ENCODE data around the gene PPP1CA.

The PPP1CA gene

GRCh38 chr11:67367761-67368227 lies 33.9 kb downstream of the PPP1CA start:
- POLR2A ChIA-PET, result interaction anchor here (0.6 kb wide), 2 partner anchors 21 to 34 kb away, joined by 4 read pairs; no protein-coding TSS in a partner anchor
- no peak for TF ChIP-seq CTCF (IDR thresholded peaks at IDR 0.05; ENCODE audit: control extremely low read depth, extremely low read depth, low read depth, missing control alignments)
- DNase-seq (ENCODE audit: extremely low spot score), result no peak
- CTCF ChIA-PET, result interaction anchor here (0.8 to 42.5 kb wide), 3 partner anchors 1 to 22 kb away, joined by 3 to 1573 read pairs (median 1573); partner anchors contain the start of genes CLCF1, POLD4, PPP1CA and RAD9A

GRCh38 chr11:67366961-67367760 lies 34.5 kb downstream of the PPP1CA start:
- POLR2A ChIA-PET, result interaction anchor here (0.6 kb wide), 1 partner anchor 35 kb away, joined by 4 read pairs; no protein-coding TSS in a partner anchor
- no peak for TF ChIP-seq CTCF (IDR thresholded peaks at IDR 0.05; ENCODE audit: control extremely low read depth, extremely low read depth, low read depth, missing control alignments)
- CTCF ChIA-PET, result interaction anchor here (0.8 to 42.5 kb wide), 3 partner anchors 0 to 21 kb away, joined by 3 to 1573 read pairs (median 1573); partner anchors contain the start of genes CLCF1, POLD4, PPP1CA and RAD9A
- no peak for DNase-seq (ENCODE audit: extremely low spot score)

- ChIA-PET CTCF (interaction anchor here (37.4 to 42.5 kb wide), 2 partner anchors 0 to 18 kb away, joined by 1573 read pairs; partner anchors contain the start of genes CLCF1, POLD4, PPP1CA and RAD9A), POLR2A (no interaction called here)
- DNase-seq (ENCODE audit: extremely low spot score), result no peak
- TF ChIP-seq CTCF (IDR thresholded peaks at IDR 0.05; ENCODE audit: control extremely low read depth, extremely low read depth, low read depth, missing control alignments), result no peak
Measured at GRCh38 chr11:67366546-67366945, 35.1 kb downstream of the PPP1CA start.

GRCh38 chr11:67365736-67366444 lies 35.8 kb downstream of the PPP1CA start:
- DNase-seq (ENCODE audit: extremely low spot score), result no peak
- ChIA-PET CTCF (interaction anchor here (17.5 to 42.5 kb wide), 3 partner anchors 1 to 26 kb away, joined by 242 to 1573 read pairs (median 1573); partner anchors contain the start of genes CLCF1, POLD4, PPP1CA and RAD9A), POLR2A (no interaction called here)
- TF ChIP-seq CTCF (IDR thresholded peaks at IDR 0.05; ENCODE audit: control extremely low read depth, extremely low read depth, low read depth, missing control alignments), result no peak

- DNase-seq (ENCODE audit: extremely low spot score), result no peak
- CTCF ChIA-PET, result interaction anchor here (17.5 to 42.5 kb wide), 3 partner anchors 2 to 25 kb away, joined by 242 to 1573 read pairs (median 1573); partner anchors contain the start of genes CLCF1, POLD4, PPP1CA and RAD9A
- POLR2A ChIA-PET, result no interaction called here
- no peak for TF ChIP-seq CTCF (IDR thresholded peaks at IDR 0.05; ENCODE audit: control extremely low read depth, extremely low read depth, low read depth, missing control alignments)
Measured at GRCh38 chr11:67364783-67365722, 36.6 kb downstream of the PPP1CA start.

Measured in GM10248 (cell line).